GM19438 (cell line): Measurements from ENCODE around the gene BRAT1.

Source experiments
- ATAC-seq: cut with Tn5 transposase; IDR thresholded peaks from one replicate; pipeline ENCODE4 v1.9.1; 2021; ENCODE audit warnings: low read depth; ENCODE audit not compliant: unreplicated experiment

The BRAT1 gene

GRCh38 chr7:2525658-2526630 is 29.4 kb downstream of the BRAT1 start:
- ATAC-seq, result no peak

GRCh38 chr7:2524808-2525657 is 30.3 kb downstream of the BRAT1 start:
- ATAC-seq, result no peak

GRCh38 chr7:2523941-2524807 is 31.1 kb downstream of the BRAT1 start:
- no peak for ATAC-seq

- no peak for ATAC-seq
These were observed 31.8 kb downstream of the BRAT1 start for GRCh38 chr7:2523461-2523936.

GRCh38 chr7:2522780-2523433 is 32.4 kb downstream of the BRAT1 start:
- no peak for ATAC-seq

- ATAC-seq, result no peak
These were observed 33.3 kb downstream of the BRAT1 start for GRCh38 chr7:2521952-2522591.

- no peak for ATAC-seq
These were observed 34.0 kb downstream of the BRAT1 start for GRCh38 chr7:2521341-2521745.

- no peak for ATAC-seq
These were observed 34.5 kb downstream of the BRAT1 start for GRCh38 chr7:2520761-2521290.

GRCh38 chr7:2520131-2520760 is 35.1 kb downstream of the BRAT1 start:
- no peak for ATAC-seq

GRCh38 chr7:2519119-2519930 is 36.0 kb downstream of the BRAT1 start, which contains the start of gene LFNG:
LFNG (plus strand) TSS chr7:2519774; CDS start chr7:2519862, 88 bp downstream.
- ATAC-seq, result peak; percentile 81

- ATAC-seq, result peak; percentile 4
These were observed 36.6 kb downstream of the BRAT1 start for GRCh38 chr7:2518737-2519118.

- ATAC-seq, result no peak
These were observed 37.4 kb downstream of the BRAT1 start for GRCh38 chr7:2517678-2518507.

GRCh38 chr7:2517026-2517425 is 38.3 kb downstream of the BRAT1 start:
- ATAC-seq, result no peak

- no peak for ATAC-seq
These were observed 39.1 kb downstream of the BRAT1 start for GRCh38 chr7:2516194-2516555.

GRCh38 chr7:2515424-2516193 is 39.7 kb downstream of the BRAT1 start:
- ATAC-seq, result no peak
